ENCODE data around the gene TMEM54.

The TMEM54 gene

GRCh38 chr1:32869923-32870614 is 31.1 kb downstream of the TMEM54 start:
- Histone ChIP-seq H3K9me3 (ENCODE audit: severe bottlenecking) (no peaks in the 10 kb centered on the region), H3K27me3 (ENCODE audit: insufficient read depth, low read depth, severe bottlenecking) (no peaks in the 10 kb centered on the region), H3K4me3 (ENCODE audit: low read depth, low read length) (peak overlapping the region; percentile 59), H3K36me3 (peaks cover 24% of the 10 kb centered on the region), H3K27ac (peak overlapping the region; percentile 46; the same call in 1 of the 2 replicates)
- no peak for TF ChIP-seq CTCF (IDR thresholded peaks at IDR 0.05; ENCODE audit: low read depth, low read length)
- peak; percentile 44 for DNase-seq

GRCh38 chr1:32868806-32869455 is 32.3 kb downstream of the TMEM54 start:
- Histone ChIP-seq H3K4me3 (ENCODE audit: low read depth, low read length) (no peak overlapping the region), H3K27me3 (ENCODE audit: insufficient read depth, low read depth, severe bottlenecking) (no peaks in the 10 kb centered on the region), H3K9me3 (ENCODE audit: severe bottlenecking) (no peaks in the 10 kb centered on the region), H3K36me3 (peaks cover 29% of the 10 kb centered on the region), H3K27ac (no peak overlapping the region)
- no peak for DNase-seq
- TF ChIP-seq CTCF (IDR thresholded peaks at IDR 0.05; ENCODE audit: low read depth, low read length) = no peak

GRCh38 chr1:32868085-32868484 is 33.1 kb downstream of the TMEM54 start:
- Histone ChIP-seq H3K27me3 (ENCODE audit: insufficient read depth, low read depth, severe bottlenecking) (no peaks in the 10 kb centered on the region), H3K9me3 (ENCODE audit: severe bottlenecking) (no peaks in the 10 kb centered on the region), H3K36me3 (peaks cover 36% of the 10 kb centered on the region), H3K4me3 (ENCODE audit: low read depth, low read length) (no peak overlapping the region), H3K27ac (no peak overlapping the region)
- no peak for DNase-seq
- TF ChIP-seq CTCF (IDR thresholded peaks at IDR 0.05; ENCODE audit: low read depth, low read length) = no peak

GRCh38 chr1:32867671-32868070 is 33.5 kb downstream of the TMEM54 start:
- H3K4me3 ChIP-seq (ENCODE audit: low read depth, low read length) = no peak overlapping the region
- no peaks in the 10 kb centered on the region for H3K27me3 ChIP-seq (ENCODE audit: insufficient read depth, low read depth, severe bottlenecking)
- peaks cover 40% of the 10 kb centered on the region for H3K36me3 ChIP-seq
- no peak overlapping the region for H3K27ac ChIP-seq
- TF ChIP-seq CTCF (IDR thresholded peaks at IDR 0.05; ENCODE audit: low read depth, low read length) = no peak
- DNase-seq = no peak
- H3K9me3 ChIP-seq (ENCODE audit: severe bottlenecking) = no peaks in the 10 kb centered on the region

- TF ChIP-seq CTCF (IDR thresholded peaks at IDR 0.05; ENCODE audit: low read depth, low read length) = no peak
- Histone ChIP-seq H3K27me3 (ENCODE audit: insufficient read depth, low read depth, severe bottlenecking) (no peaks in the 10 kb centered on the region), H3K27ac (no peak overlapping the region), H3K9me3 (ENCODE audit: severe bottlenecking) (no peaks in the 10 kb centered on the region), H3K36me3 (peaks cover 45% of the 10 kb centered on the region), H3K4me3 (ENCODE audit: low read depth, low read length) (no peak overlapping the region)
- DNase-seq = no peak
Measured at GRCh38 chr1:32867151-32867550, 34.0 kb downstream of the TMEM54 start.

All from WERI-Rb-1 (cell line).